ENCODE measurements around the gene VIT. TPM values are rescaled to one million over a fixed set of nuclear protein-coding genes. Genes with fewer than 3 reads are reported as not detected.

Gene VIT
- total RNA-seq, 3 donors from 2014 or later (not counting 1 experiment from before 2014, with no cell fraction given): 1.4 to 1.9 (median 1.7) TPM

DNA sequence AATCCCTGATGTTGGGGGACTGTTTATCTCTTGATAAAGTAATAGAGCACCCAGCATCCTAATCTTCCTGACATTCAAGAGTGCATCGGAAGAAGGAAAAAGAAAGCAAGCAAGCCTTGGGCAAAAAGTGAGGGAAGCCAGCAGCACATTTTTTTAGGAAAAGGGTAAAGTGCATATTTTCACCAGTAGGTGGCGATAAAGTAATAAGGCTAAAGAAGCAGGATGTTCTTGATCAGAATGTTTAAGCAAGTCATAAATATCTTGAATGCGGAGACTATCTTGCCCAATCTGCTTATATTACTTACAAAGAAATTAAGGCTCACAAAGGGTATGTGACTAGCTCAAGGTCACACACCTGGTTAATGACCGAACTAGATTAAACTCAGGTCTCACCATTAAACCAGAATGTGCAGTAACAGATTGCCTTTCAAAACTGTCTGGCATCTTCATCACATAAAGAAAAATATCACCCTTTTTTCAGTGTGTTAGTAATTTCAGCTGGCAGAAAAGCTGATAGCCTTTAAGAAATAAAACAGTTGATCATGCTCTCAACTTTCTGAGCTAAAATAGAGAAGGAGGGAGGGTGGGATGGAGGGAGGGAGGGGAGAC is 83.8 kb downstream of the VIT start:
- H3K4me3 Mint-ChIP-seq: no peak overlapping the region
- TF ChIP-seq, protein P1, sequence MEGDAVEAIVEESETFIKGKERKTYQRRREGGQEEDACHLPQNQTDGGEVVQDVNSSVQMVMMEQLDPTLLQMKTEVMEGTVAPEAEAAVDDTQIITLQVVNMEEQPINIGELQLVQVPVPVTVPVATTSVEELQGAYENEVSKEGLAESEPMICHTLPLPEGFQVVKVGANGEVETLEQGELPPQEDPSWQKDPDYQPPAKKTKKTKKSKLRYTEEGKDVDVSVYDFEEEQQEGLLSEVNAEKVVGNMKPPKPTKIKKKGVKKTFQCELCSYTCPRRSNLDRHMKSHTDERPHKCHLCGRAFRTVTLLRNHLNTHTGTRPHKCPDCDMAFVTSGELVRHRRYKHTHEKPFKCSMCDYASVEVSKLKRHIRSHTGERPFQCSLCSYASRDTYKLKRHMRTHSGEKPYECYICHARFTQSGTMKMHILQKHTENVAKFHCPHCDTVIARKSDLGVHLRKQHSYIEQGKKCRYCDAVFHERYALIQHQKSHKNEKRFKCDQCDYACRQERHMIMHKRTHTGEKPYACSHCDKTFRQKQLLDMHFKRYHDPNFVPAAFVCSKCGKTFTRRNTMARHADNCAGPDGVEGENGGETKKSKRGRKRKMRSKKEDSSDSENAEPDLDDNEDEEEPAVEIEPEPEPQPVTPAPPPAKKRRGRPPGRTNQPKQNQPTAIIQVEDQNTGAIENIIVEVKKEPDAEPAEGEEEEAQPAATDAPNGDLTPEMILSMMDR (IDR thresholded peaks at IDR 0.05): peak; percentile 93
- ATAC-seq (peak in 2 of 3 donors; percentile 67 to 68), DNase-seq (peak in 1 of 2 donors; percentile 67)
- H3K4me1 ChIP-seq (ENCODE audit: control insufficient read depth, insufficient read depth, low read length): peaks cover 4% of the 10 kb centered on the region
- H3K4me1 Mint-ChIP-seq: peaks cover 17 to 24% of the 10 kb centered on the region in 2 donors
- H3K9me3 Mint-ChIP-seq: no peaks in the 10 kb centered on the region
- H3K36me3 Mint-ChIP-seq: no peaks in the 10 kb centered on the region
- intact Hi-C loops (cut with micrococcal nuclease): loop anchor here (1.0 to 10.0 kb wide), 3 partner anchors 54 to 225 kb away; no protein-coding TSS in a partner anchor
- no peaks in the 10 kb centered on the region for H3K36me3 ChIP-seq (ENCODE audit: control insufficient read depth, insufficient read depth, low read length)
- no peaks in the 10 kb centered on the region for H3K27me3 ChIP-seq (ENCODE audit: control insufficient read depth, insufficient read depth, low read length)
- WGBS (ENCODE audit: insufficient coverage): 12% methylated on average over 4 of the region's 4 CpGs
- H3K27ac Mint-ChIP-seq: no peak overlapping the region
- H3K27ac ChIP-seq (ENCODE audit: low read length): no peak overlapping the region
- no peak overlapping the region for H3K4me3 ChIP-seq (ENCODE audit: low read length)
- H3K27me3 Mint-ChIP-seq (ENCODE audit: low read depth in 2 of 2): no peaks in the 10 kb centered on the region
- no peaks in the 10 kb centered on the region for H3K9me3 ChIP-seq (ENCODE audit: control insufficient read depth, insufficient read depth, low read length)

DNA sequence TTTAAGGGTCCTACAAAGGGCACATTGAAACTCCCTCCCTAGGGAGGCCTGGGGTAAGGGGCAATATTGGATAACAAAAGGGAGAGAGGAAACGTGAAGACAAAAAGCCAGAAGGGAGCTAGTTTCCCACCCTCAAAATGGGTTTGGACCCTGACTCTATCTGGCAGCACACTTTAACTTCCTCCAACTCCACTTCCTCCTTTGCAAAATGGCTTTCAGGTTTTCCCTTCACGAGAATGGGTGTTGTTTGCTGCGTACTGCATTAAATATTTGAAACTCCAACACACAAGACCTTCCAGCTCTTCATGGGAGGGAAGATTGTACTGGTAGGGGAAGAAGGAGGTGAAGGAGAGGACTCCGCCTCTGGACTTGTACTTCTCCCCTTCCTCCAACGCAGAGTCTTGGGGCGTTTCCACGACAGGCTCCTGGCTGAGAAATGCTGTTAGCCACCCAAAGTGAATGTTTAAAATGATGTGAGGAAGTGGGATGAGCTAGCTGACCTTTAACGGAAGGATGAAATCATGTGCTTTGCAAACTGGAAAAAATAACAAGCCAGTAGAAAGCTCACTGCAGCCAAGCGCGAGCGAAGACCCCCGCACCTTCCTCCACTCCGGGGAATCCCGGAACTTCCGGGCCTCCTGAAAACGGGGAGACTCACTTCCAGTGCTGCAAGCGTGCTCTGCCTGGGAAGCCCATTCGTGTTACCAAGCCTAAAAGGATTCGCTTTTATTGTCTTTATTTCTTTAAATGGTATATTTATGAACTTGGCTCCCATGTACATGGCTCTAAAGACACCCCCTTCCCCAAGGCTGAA is 85.6 kb downstream of the VIT start:
- TF ChIP-seq, protein P1 (IDR thresholded peaks at IDR 0.05): no peak
- Mint-ChIP-seq H3K4me3 (no peak overlapping the region), H3K27ac (no peak overlapping the region), H3K4me1 (peaks cover 29 to 33% of the 10 kb centered on the region in 2 donors), H3K36me3 (no peaks in the 10 kb centered on the region), H3K9me3 (no peaks in the 10 kb centered on the region), H3K27me3 (ENCODE audit: low read depth in 2 of 2) (no peaks in the 10 kb centered on the region)
- Histone ChIP-seq H3K27ac (ENCODE audit: low read length) (no peak overlapping the region), H3K9me3 (ENCODE audit: control insufficient read depth, insufficient read depth, low read length) (no peaks in the 10 kb centered on the region), H3K36me3 (ENCODE audit: control insufficient read depth, insufficient read depth, low read length) (no peaks in the 10 kb centered on the region), H3K4me1 (ENCODE audit: control insufficient read depth, insufficient read depth, low read length) (peaks cover 6% of the 10 kb centered on the region), H3K4me3 (ENCODE audit: low read length) (no peak overlapping the region), H3K27me3 (ENCODE audit: control insufficient read depth, insufficient read depth, low read length) (no peaks in the 10 kb centered on the region)
- 89% methylated on average over 11 of the region's 19 CpGs for WGBS (ENCODE audit: insufficient coverage)
- ATAC-seq: no peak
- intact Hi-C loops (cut with micrococcal nuclease): loop anchor here (10.0 kb wide), 1 partner anchor 53 kb away; no protein-coding TSS in a partner anchor
- no peak for DNase-seq

GRCh38 chr2:36783246-36783645 is 86.7 kb downstream of the VIT start:
- H3K9me3 Mint-ChIP-seq: no peaks in the 10 kb centered on the region
- H3K27me3 Mint-ChIP-seq (ENCODE audit: low read depth in 2 of 2): no peaks in the 10 kb centered on the region
- Histone ChIP-seq H3K27ac (ENCODE audit: low read length) (no peak overlapping the region), H3K27me3 (ENCODE audit: control insufficient read depth, insufficient read depth, low read length) (no peaks in the 10 kb centered on the region), H3K4me3 (ENCODE audit: low read length) (no peak overlapping the region), H3K36me3 (ENCODE audit: control insufficient read depth, insufficient read depth, low read length) (no peaks in the 10 kb centered on the region), H3K4me1 (ENCODE audit: control insufficient read depth, insufficient read depth, low read length) (peaks cover 6% of the 10 kb centered on the region), H3K9me3 (ENCODE audit: control insufficient read depth, insufficient read depth, low read length) (no peaks in the 10 kb centered on the region)
- H3K4me3 Mint-ChIP-seq: no peak overlapping the region
- TF ChIP-seq, protein P1 (IDR thresholded peaks at IDR 0.05): no peak
- H3K4me1 Mint-ChIP-seq: peaks cover 29 to 34% of the 10 kb centered on the region in 2 donors
- no peaks in the 10 kb centered on the region for H3K36me3 Mint-ChIP-seq
- no peak overlapping the region for H3K27ac Mint-ChIP-seq
- no peak for DNase-seq
- WGBS (ENCODE audit: insufficient coverage): 0% methylated on average over 1 of the region's 2 CpGs
- intact Hi-C loops (cut with micrococcal nuclease): loop anchor here (10.0 kb wide), 1 partner anchor 52 kb away; no protein-coding TSS in a partner anchor
- no peak for ATAC-seq
